NCI-H1694 (cell line): ENCODE measurements around the gene SLC16A10.
A peak's percentile ranks its signal among the peaks of the same experiment; 100 is the strongest.
"Not testable (repeated sequence)": the region's sequence is repeated elsewhere in the genome, so short reads cannot be mapped to it uniquely, and the experiment has no call there.

ENCODE experiments used
- DNase-seq: peaks from one replicate; lab custom pipeline; 2025; lab: John Stamatoyannopoulos, UW

Gene SLC16A10

DNA sequence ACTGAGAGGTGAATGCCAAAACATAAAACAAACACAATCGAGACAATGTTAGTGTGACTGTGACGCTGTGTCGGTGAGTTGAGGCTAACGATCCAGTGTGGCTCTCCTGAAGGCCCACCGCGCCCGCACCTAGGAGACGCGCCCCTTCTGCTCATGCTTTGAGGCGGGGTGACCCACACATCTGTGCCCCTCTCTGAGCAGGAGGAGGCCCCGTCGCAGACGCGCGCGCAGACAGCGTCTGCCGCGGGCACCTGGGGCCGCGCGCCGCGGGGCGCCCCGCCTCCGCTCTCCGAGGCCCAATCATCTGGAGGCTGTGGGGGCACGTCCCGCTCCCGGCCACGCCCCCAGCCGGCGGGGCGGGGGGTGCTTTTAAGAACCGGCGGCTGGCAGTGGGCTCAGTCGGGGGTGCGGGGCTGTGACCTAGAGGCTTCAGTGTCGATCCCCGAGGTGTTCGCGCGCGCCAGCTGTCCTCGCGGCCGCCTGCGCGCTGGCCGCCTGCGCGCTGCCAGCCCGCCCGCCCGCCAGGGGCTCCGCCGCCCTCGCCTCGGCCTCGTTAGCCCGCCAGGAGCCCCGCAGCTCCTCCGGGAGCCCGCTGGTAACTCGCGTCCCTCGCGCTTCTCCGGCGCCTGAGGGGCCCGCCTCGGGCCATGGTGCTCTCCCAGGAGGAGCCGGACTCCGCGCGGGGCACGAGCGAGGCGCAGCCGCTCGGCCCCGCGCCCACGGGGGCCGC lies at the start of gene SLC16A10:
SLC16A10 (plus strand) TSS at position 398 of the 730 bp plus-strand sequence; CDS start at position 648, 250 bp downstream.
- peak; percentile 67 for DNase-seq

- DNase-seq, result no peak
Observed at GRCh38 chr6:111038534-111039252, 48.6 kb upstream of the SLC16A10 start.

DNA sequence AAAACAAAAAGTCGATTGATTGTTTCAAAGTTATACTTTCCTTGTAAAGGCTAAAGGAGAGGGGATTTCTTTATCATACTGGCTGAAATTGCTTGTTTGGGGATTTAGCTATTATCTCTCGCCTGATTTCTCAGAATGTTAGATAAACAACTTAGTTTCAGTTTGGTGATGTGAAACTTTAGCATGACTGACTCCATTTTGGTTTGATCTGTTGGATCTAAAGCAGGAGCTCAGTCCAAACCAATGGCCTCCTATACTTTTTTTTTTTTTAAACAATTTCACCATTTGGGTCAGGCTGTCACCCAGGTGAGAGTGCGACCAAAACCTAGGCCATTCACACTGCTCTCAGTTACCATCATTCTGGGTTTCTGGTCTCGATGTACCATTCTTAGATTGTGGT lies 45.4 kb upstream of the SLC16A10 start:
- no peak for DNase-seq

DNA sequence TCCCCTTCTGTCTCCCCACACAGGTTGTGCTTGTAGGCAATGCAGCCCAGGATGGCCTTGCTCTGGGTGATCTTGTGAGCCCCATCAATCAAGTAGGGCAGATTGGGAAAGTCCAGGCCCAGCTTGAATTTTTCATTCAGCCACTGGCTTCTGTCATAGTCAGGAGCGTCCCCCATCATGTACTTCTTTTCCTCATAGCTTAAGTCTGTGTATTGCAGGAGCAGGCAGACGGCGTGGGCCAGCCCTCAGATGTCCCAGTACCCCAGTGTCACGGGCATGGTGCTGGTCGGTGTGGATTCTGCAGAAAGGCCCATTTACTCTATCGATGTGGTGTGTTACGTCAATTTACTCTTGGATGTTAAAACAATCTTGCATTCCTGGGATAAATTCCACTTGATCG lies 40.1 kb upstream of the SLC16A10 start:
- DNase-seq, result no peak

DNA sequence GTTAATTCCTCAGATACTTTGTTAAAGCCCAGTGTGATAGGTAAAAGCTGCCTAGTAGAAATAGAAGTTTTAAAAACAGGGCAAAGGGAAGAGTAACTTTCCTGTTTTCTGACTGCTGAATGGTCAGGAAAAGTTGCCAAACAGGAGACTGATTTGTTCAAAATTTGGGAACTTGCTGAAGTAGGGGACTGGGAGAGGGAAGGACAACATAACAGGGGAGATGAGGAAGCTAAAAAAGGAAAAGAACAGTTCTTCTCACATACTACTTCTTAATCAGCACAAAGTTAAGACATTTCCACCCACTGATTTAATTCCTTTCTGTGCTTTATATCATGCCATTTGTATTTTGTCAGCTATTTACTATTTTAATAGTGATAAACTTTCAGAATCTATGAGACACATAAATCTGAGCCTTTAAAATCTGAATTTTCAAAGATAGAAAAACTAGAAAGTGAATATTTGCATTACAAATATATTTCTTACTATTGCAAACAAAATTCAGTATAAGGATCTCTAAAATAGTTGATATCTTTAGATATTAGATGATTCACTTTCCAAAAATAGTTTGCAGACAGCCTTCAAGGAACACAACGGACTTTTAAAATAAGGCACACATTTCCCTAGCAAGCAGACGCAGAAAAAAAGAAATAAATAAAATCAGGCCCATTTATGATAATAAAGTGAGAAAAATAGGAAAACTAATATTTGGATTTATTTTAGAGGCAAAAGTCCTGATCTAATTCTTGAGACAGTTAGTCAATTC lies 36.9 kb upstream of the SLC16A10 start:
- DNase-seq, result no peak

DNA sequence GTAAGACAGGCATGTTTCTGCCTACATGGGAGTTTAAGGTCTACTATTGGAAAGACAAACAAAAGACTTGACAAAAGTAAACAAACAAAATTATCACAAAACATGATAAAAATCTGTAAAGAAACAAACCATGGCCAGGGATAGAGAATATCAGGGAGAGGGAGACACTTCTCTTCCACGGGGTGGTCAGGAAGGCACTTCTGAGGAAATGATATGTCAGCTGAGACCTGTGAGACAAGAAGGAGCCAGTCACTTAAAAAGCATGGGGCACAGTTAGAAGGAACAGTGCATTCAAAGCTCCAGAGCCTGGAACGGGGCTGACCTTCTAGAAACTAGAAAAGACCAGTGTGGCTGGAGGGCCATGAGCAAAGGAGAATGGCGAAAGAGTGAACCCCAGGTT lies 35.1 kb upstream of the SLC16A10 start:
- DNase-seq, result no peak

GRCh38 chr6:111057074-111057752 lies 30.1 kb upstream of the SLC16A10 start:
- peak; percentile 42 for DNase-seq

GRCh38 chr6:111061508-111061907 lies 25.8 kb upstream of the SLC16A10 start:
- DNase-seq, result no peak

GRCh38 chr6:111061985-111062384 lies 25.3 kb upstream of the SLC16A10 start:
- not testable (repeated sequence) for DNase-seq

GRCh38 chr6:111062860-111063259 lies 24.4 kb upstream of the SLC16A10 start:
- not testable (repeated sequence) for DNase-seq

GRCh38 chr6:111068109-111068865 lies 19.0 kb upstream of the SLC16A10 start:
- no peak for DNase-seq

GRCh38 chr6:111068866-111069234 lies 18.5 kb upstream of the SLC16A10 start:
- no peak for DNase-seq

DNA sequence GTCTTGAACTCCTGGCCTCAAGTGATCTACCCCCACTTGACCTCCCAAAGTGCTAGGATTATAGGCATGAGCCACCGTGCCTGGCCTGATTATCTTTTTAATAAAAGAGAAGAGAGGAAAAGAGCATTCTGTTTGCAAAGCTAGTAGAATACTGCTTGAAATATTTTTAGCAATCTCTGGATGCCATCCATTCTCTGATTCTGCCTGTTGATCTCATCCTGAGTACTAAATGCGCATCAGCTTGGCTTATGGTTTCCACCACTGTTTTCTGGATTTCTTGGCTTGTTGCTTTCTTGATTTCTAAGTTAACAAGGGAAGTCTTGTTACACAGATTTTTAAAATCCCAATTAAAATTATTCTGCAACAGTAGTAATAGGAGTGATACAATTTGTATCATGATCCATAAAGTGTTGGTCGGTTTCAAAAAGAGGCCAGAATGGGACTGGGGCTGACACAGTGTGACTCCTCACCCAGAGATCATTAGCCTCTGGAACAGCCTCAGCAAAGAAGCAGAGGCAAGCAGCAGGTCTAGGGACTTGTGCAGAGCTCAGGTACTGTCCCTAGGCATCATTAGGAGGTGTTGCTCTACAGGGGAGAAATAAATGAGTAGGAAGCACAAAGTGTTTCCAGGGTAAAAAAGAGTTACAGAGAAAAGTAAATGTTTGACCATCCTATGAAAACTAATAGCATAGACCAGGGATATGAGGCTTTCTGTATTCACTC lies 17.8 kb upstream of the SLC16A10 start:
- DNase-seq, result no peak

- DNase-seq, result no peak
Observed at GRCh38 chr6:111070105-111071005, 16.9 kb upstream of the SLC16A10 start.

DNA sequence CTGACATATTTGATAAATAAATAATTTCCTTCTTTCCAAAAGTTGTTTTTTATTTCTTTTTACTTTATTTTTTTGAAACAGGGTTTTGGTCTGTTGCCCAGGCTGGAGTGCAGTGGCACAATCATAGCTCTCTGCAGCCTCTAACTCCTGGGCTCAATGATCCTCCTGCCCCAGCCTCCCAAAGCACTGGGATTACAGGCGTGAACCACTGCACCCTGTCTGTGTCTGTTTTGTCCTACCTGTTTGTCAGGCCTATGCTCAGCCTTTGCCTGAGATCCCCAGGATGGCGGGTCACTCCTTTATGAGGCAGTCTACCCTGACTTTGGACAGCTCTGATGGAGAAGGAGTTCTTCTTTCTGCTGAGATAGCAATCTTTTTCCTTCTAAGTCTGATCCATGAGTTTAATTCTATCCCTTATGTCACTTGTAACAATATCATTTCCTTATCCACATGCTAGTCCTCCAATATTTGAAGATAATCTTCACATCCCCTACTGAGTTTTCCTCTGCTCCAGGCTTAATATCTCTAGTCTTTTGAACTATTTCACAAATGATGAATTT lies 14.4 kb upstream of the SLC16A10 start:
- DNase-seq, result no peak

GRCh38 chr6:111074311-111074710 lies 13.0 kb upstream of the SLC16A10 start:
- DNase-seq, result no peak

DNA sequence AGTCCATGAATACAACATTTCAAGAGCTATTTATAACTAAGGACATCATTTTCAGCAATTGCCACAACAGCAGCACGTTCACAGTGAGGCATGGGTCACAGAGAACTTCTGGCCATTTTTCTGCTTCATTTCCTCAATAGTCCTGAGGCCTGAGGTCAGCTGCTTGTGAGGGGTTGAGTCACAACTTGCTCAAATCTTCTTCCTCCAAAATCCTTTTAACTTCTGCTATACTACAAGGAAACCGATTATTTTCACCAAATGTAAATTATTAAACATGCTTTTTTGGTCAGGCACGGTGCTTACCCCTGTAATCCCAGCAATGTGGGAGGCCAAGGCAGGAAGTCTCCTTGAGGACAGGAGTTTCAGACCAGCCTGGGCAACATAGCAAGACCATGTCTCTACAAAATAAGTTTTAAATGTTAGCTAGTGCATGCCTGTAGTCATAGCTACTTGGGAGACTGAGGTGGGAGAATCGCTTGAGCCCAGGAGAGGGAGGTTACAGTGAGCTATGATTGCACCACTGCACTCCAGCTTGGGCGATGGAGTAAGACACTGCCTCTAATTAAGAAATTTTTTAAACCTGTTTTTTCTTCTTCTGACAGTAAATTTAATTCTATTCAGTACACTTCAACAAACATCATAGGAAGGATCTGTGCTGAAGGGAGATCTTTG lies 11.1 kb upstream of the SLC16A10 start:
- DNase-seq, result no peak

GRCh38 chr6:111080698-111081097 lies 6.6 kb upstream of the SLC16A10 start:
- DNase-seq, result no peak

GRCh38 chr6:111086685-111087084 lies 618 bp upstream of the SLC16A10 start:
- DNase-seq, result no peak
